H1 (cell line): Measurements from ENCODE around the gene OAT. TPM values are rescaled to one million over a fixed set of nuclear protein-coding genes. Genes with fewer than 3 reads are reported as not detected.

Source experiments
- CTCF ChIA-PET: fragments of 300-600 bp; sonication (Branson Sonifier 250); formaldehyde crosslinking; loops from one replicate; lab custom pipeline; 2021; ENCODE audit not compliant: partially characterized antibody; lab: Charles Lee
- POLR2A ChIA-PET: fragments of 300-600 bp; sonication (Branson Sonifier 250); formaldehyde crosslinking; loops from one replicate; lab custom pipeline; 2021; ENCODE audit warnings: inconsistent platforms; ENCODE audit not compliant: partially characterized antibody; lab: Charles Lee
- DNase-seq, 2 experiments: peaks; one replicate each; pipeline versions ENCODE4 v3.0.0 to v3.0.0-alpha.2; 2010 to 2022; ENCODE audit warnings: low spot score in 2 of 2, low read depth in 1 of 2, mixed read lengths in 1 of 2
- FAIRE-seq: peaks from 2 replicates; lab custom pipeline; 2011; peaks lifted over from hg19 to GRCh38; lab: Jason Lieb, UNC
- H2AFZ ChIP-seq: 2 replicates; pipeline ENCODE4 v1.8.1; 2012; ENCODE audit warnings: low read length, inconsistent platforms
- H2AK5ac ChIP-seq: 2 replicates; pipeline ENCODE4 v1.6.1; 2013; ENCODE audit warnings: low read depth, low read length
- H2BK120ac ChIP-seq: replicated peaks from 2 replicates; pipeline ENCODE3; 2013; ENCODE audit warnings: low read depth, low read length, inconsistent platforms
- H2BK12ac ChIP-seq: 2 replicates; pipeline ENCODE4 v1.6.1; 2013; ENCODE audit warnings: low read depth, low read length
- H2BK15ac ChIP-seq: 2 replicates; pipeline ENCODE4 v1.6.1; 2013; ENCODE audit warnings: low read length
- H2BK20ac ChIP-seq: 2 replicates; pipeline ENCODE4 v1.6.1; 2013; ENCODE audit warnings: low read length
- H2BK5ac ChIP-seq: 2 replicates; pipeline ENCODE4 v1.6.1; 2013; ENCODE audit warnings: low read depth, low read length
- H3K14ac ChIP-seq: 2 replicates; pipeline ENCODE4 v1.6.1; 2013; ENCODE audit warnings: inconsistent platforms; ENCODE audit not compliant: insufficient read length
- H3K18ac ChIP-seq: 2 replicates; pipeline ENCODE4 v1.6.1; 2013; ENCODE audit warnings: low read length; ENCODE audit errors: extremely low read depth
- H3K23ac ChIP-seq: 2 replicates; pipeline ENCODE4 v1.6.1; 2013; ENCODE audit warnings: inconsistent platforms; ENCODE audit not compliant: insufficient read length
- H3K23me2 ChIP-seq: 2 replicates; pipeline ENCODE4 v1.6.1; 2013; ENCODE audit warnings: low read depth, low read length
- H3K27ac ChIP-seq: 2 replicates; pipeline ENCODE4 v1.6.1; 2011; ENCODE audit warnings: low read depth, low read length, inconsistent platforms
- H3K27me3 ChIP-seq, 4 experiments: replicated peaks in 1 of 4; 1 replicate in 1 of 4; 2 replicates in 3 of 4; pipeline versions ENCODE4 v1.6.1 to v1.8.1; 2011 to 2013; ENCODE audit warnings: low read length in 3 of 4, mild to moderate bottlenecking in 3 of 4, inconsistent platforms in 2 of 4, mixed read lengths in 2 of 4, moderate library complexity in 1 of 4; ENCODE audit not compliant: control insufficient read depth in 3 of 4, insufficient read depth in 3 of 4; ENCODE audit errors: extremely low read depth in 1 of 4
- H3K36me3 ChIP-seq, 4 experiments: 2 replicates each; pipeline versions ENCODE4 v1.6.1 to v1.8.1; 2011 to 2013; ENCODE audit warnings: mild to moderate bottlenecking in 4 of 4, low read length in 3 of 4, moderate library complexity in 2 of 4, control low read depth in 1 of 4, inconsistent platforms in 1 of 4; ENCODE audit not compliant: insufficient read depth in 4 of 4, control insufficient read depth in 2 of 4
- H3K4ac ChIP-seq: replicated peaks from 2 replicates; pipeline ENCODE3; 2013; ENCODE audit warnings: low read length, low read depth, mixed read lengths, inconsistent platforms; ENCODE audit not compliant: insufficient read length
- H3K4me1 ChIP-seq, 4 experiments: replicated peaks in 1 of 4; 1 replicate in 1 of 4; 2 replicates in 3 of 4; pipeline versions ENCODE4 v1.6.1 to v1.8.1; 2011 to 2013; ENCODE audit warnings: low read length in 3 of 4, inconsistent platforms in 2 of 4, mixed read lengths in 1 of 4; ENCODE audit not compliant: insufficient read depth in 4 of 4, control insufficient read depth in 3 of 4
- H3K4me2 ChIP-seq, 2 experiments: 2 replicates each; pipeline versions ENCODE4 v1.6.1 to v1.8.1; 2011 to 2013; ENCODE audit warnings: low read depth in 2 of 2, low read length in 2 of 2, control low read depth in 1 of 2, inconsistent platforms in 1 of 2, mild to moderate bottlenecking in 1 of 2; ENCODE audit not compliant: insufficient read depth in 1 of 2
- H3K4me3 ChIP-seq, 4 experiments: fragments of 200-600, 300-600 bp in 1 of 4; sonication (generic), shearing (Covaris generic), sonication (Bioruptor Twin) in 1 of 4; 2 replicates each; pipeline versions ENCODE4 v1.5.1 to v1.8.1; 2011 to 2016; ENCODE audit warnings: low read length in 4 of 4, low read depth in 3 of 4, control low read depth in 2 of 4, inconsistent platforms in 2 of 4, mild to moderate bottlenecking in 2 of 4, mixed read lengths in 1 of 4, moderate library complexity in 1 of 4; ENCODE audit not compliant: insufficient read depth in 2 of 4; ENCODE audit errors: extremely low read depth in 1 of 4
- H3K56ac ChIP-seq: replicated peaks from 2 replicates; pipeline ENCODE3; 2013; ENCODE audit warnings: low read depth, mild to moderate bottlenecking, mixed read lengths, low read length, inconsistent platforms; ENCODE audit not compliant: insufficient read length
- H3K79me1 ChIP-seq: 2 replicates; pipeline ENCODE4 v1.6.1; 2013; ENCODE audit warnings: low read depth, low read length, control low read depth
- H3K79me2 ChIP-seq, 2 experiments: 2 replicates each; pipeline versions ENCODE4 v1.6.1 to v1.8.1; 2012 to 2013; ENCODE audit warnings: low read length in 2 of 2, mild to moderate bottlenecking in 2 of 2, inconsistent platforms in 1 of 2; ENCODE audit not compliant: insufficient read depth in 2 of 2, control insufficient read depth in 1 of 2
- H3K9ac ChIP-seq, 4 experiments: replicated peaks in 1 of 4; 1 replicate in 1 of 4; 2 replicates in 3 of 4; pipeline versions ENCODE4 v1.6.1 to v1.8.1; 2011 to 2013; ENCODE audit warnings: low read depth in 3 of 4, low read length in 3 of 4, control low read depth in 2 of 4, mild to moderate bottlenecking in 2 of 4, moderate library complexity in 2 of 4, inconsistent platforms in 1 of 4; ENCODE audit errors: extremely low read depth in 1 of 4
- H3K9me3 ChIP-seq, 2 experiments: 2 replicates each; pipeline versions ENCODE4 v1.6.1 to v1.8.1; 2012 to 2013; ENCODE audit warnings: mild to moderate bottlenecking in 2 of 2, moderate library complexity in 2 of 2, control low read depth in 1 of 2, inconsistent platforms in 1 of 2, low read depth in 1 of 2, low read length in 1 of 2, mixed read lengths in 1 of 2; ENCODE audit not compliant: insufficient read depth in 2 of 2
- H4K20me1 ChIP-seq, 2 experiments: replicated peaks in 1 of 2; 2 replicates each; pipeline versions ENCODE3 to v1.8.1; 2011 to 2013; ENCODE audit warnings: inconsistent platforms in 2 of 2, low read length in 2 of 2, mild to moderate bottlenecking in 1 of 2; ENCODE audit not compliant: insufficient read depth in 2 of 2, control insufficient read depth in 1 of 2
- H4K5ac ChIP-seq: 2 replicates; pipeline ENCODE4 v1.6.1; 2013; ENCODE audit warnings: low read length, low read depth, mixed read lengths, inconsistent platforms; ENCODE audit not compliant: insufficient read length
- H4K8ac ChIP-seq: 2 replicates; pipeline ENCODE4 v1.8.0; 2013; ENCODE audit warnings: mild to moderate bottlenecking, moderate library complexity, low read length, inconsistent platforms; ENCODE audit not compliant: insufficient read depth; ENCODE audit errors: extremely low read depth
- H4K91ac ChIP-seq: replicated peaks from 2 replicates; pipeline ENCODE3; 2013; ENCODE audit warnings: low read length, mixed read lengths, inconsistent platforms; ENCODE audit not compliant: insufficient read length
- ATF2 ChIP-seq: IDR thresholded peaks from 2 replicates; pipeline ENCODE4 v1.6.1; 2012; ENCODE audit warnings: low read length, inconsistent platforms
- BACH1 ChIP-seq: IDR thresholded peaks from 2 replicates; pipeline ENCODE4 v1.6.1; 2012; ENCODE audit warnings: low read length, improper control_type of control experiment
- CBX8 ChIP-seq: fragments of 300-800, 300-1000 bp; sonication (generic); IDR thresholded peaks from 2 replicates; pipeline ENCODE4 v1.7.1; 2016; ENCODE audit warnings: low read depth, low read length, borderline replicate concordance
- HDAC6 ChIP-seq: IDR thresholded peaks from one replicate; pipeline ENCODE4 v1.7.1; 2012; ENCODE audit warnings: low read depth, mild to moderate bottlenecking, inconsistent platforms, low read length, moderate library complexity
- JUN ChIP-seq: IDR thresholded peaks from 2 replicates; pipeline ENCODE4 v1.6.1; 2011; ENCODE audit warnings: low read depth, mild to moderate bottlenecking, improper control_type of control experiment, low read length
- JUND ChIP-seq: IDR thresholded peaks from 2 replicates; pipeline ENCODE4 v1.6.1; 2011; ENCODE audit warnings: mild to moderate bottlenecking, improper control_type of control experiment, low read length
- POLR2A ChIP-seq, 2 experiments: IDR thresholded peaks; 1 replicate in 1 of 2; 2 replicates in 1 of 2; pipeline ENCODE4 v1.6.1; 2011; ENCODE audit warnings: low read depth in 2 of 2, low read length in 2 of 2, mild to moderate bottlenecking in 2 of 2; ENCODE audit errors: control extremely low read depth in 1 of 2
- POU5F1 ChIP-seq: IDR thresholded peaks from 2 replicates; pipeline ENCODE4 v1.6.1; 2011; ENCODE audit warnings: low read depth, mild to moderate bottlenecking, low read length, moderate library complexity
- RXRA ChIP-seq: IDR thresholded peaks from 2 replicates; pipeline ENCODE4 v1.6.1; 2011; ENCODE audit warnings: low read depth, mild to moderate bottlenecking, low read length, moderate library complexity; ENCODE audit not compliant: insufficient read depth
- SAP30 ChIP-seq: fragments of 300-600 bp; sonication (generic); IDR thresholded peaks from 2 replicates; pipeline ENCODE4 v1.7.1; 2012; ENCODE audit warnings: low read length, moderate library complexity, mild to moderate bottlenecking, inconsistent platforms; ENCODE audit not compliant: insufficient read depth, insufficient replicate concordance
- SIRT6 ChIP-seq: IDR thresholded peaks from one replicate; pipeline ENCODE4 v1.7.1; 2012; ENCODE audit warnings: low read length, inconsistent platforms
- SP2 ChIP-seq: IDR thresholded peaks from 2 replicates; pipeline ENCODE4 v1.6.1; 2012; ENCODE audit warnings: mild to moderate bottlenecking, low read length, inconsistent platforms
- YY1 ChIP-seq: IDR thresholded peaks from 2 replicates; pipeline ENCODE4 v1.6.1; 2011; ENCODE audit warnings: low read depth, mild to moderate bottlenecking, low read length
- WGBS, 2 experiments: shearing (Covaris generic) in 1 of 2; methylation state at CpG; one replicate each; pipeline versions ENCODE4 v1.1.6 to v1.1.7; 2013 to 2015; ENCODE audit warnings: low lambda C conversion rate in 2 of 2, mixed read lengths in 2 of 2, inconsistent platforms in 1 of 2, low coverage in 1 of 2, missing lambda C conversion rate in 1 of 2; ENCODE audit not compliant: insufficient replicate concordance in 2 of 2, insufficient coverage in 1 of 2, insufficient read length in 1 of 2; ENCODE audit errors: extremely low coverage in 1 of 2, missing lambda C conversion rate in 1 of 2; 5-methylcytosine and 5-hydroxymethylcytosine counted together
- polyA plus RNA-seq, 7 experiments: library from polyadenylated mRNA; depleted of rRNA in 3 of 7; stranded (reverse) in 5 of 7; unstranded in 2 of 7; fragments of >200 nt in 5 of 7; fragments of 200-250 nt in 2 of 7; gene quantifications; 1 replicate in 5 of 7; 2 replicates in 1 of 7; 4 replicates in 1 of 7; pipeline versions ENCODE4 v1.2.1 to v1.2.3, GENCODE V29; 2011 to 2013; ENCODE audit warnings: missing spikeins in 2 of 7, mixed read lengths in 2 of 7
- total RNA-seq: library from RNA; stranded (reverse); fragmentation: NEBNext Ultra II Directional; extraction: Animal tissue kit (Norgen Biotek cat#: 25700); gene quantifications from 2 replicates; pipeline ENCODE4 v1.2.1, GENCODE V29; 2021

The OAT gene
- total and polyA plus RNA-seq, 2 of the 8 experiments (the other 6 are each of a cell fraction or from before 2014, with no cell fraction given) = 67.8 to 121 TPM

GRCh38 chr10:124458889-124459288 lies 40.2 kb upstream of the OAT start:
- no peak overlapping the region for H4K5ac ChIP-seq
- peaks cover 7 to 32% (median 21%) of the 10 kb centered on the region in 4 experiments; a peak in 6 of 7 replicates for H3K4me1 ChIP-seq
- H3K23ac ChIP-seq = no peak overlapping the region
- no peak overlapping the region for H3K4ac ChIP-seq
- H2BK5ac ChIP-seq = no peak overlapping the region; the same call in 1 of the 2 replicates
- no peak overlapping the region for H3K4me2 ChIP-seq
- H3K18ac ChIP-seq = no peak overlapping the region
- no peaks in the 10 kb centered on the region for H3K79me1 ChIP-seq
- ChIA-PET POLR2A (interaction anchor here (1.0 to 5.4 kb wide), 3 partner anchors 8 to 46 kb away, joined by 3 to 36 read pairs (median 6); partner anchors contain the start of gene NKX1-2), CTCF (interaction anchor here (0.8 to 1.6 kb wide), 3 partner anchors 13 to 72 kb away, joined by 3 to 5 read pairs (median 4); no protein-coding TSS in a partner anchor)
- no peak overlapping the region for H4K91ac ChIP-seq
- H3K14ac ChIP-seq = no peak overlapping the region
- H3K9me3 ChIP-seq = no peaks in the 10 kb centered on the region
- peaks cover 3% of the 10 kb centered on the region for H3K23me2 ChIP-seq
- H2AK5ac ChIP-seq = peak overlapping the region; percentile 33; the same call in 1 of the 2 replicates
- 0 out of 2 replicates have a peak overlapping the region, but pooled peaks have one; percentile 5 for H2BK15ac ChIP-seq
- H2BK120ac ChIP-seq = peak overlapping the region; percentile 60
- H3K79me2 ChIP-seq = no peaks in the 10 kb centered on the region
- H3K9ac ChIP-seq = no peak overlapping the region
- no peak overlapping the region for H4K8ac ChIP-seq
- WGBS, 2 experiments = 81% methylated on average over 2 of the region's 2 CpGs; no CpG with 5 or more reads in 1 of the 2 experiments
- H3K4me3 ChIP-seq = no peak overlapping the region
- H3K27ac ChIP-seq = no peak overlapping the region
- DNase-seq = no peak
- H4K20me1 ChIP-seq = peaks cover 0 to under 1% of the 10 kb centered on the region in 2 experiments
- H2BK20ac ChIP-seq = no peak overlapping the region; the same call in 1 of the 2 replicates
- H2AFZ ChIP-seq = no peak overlapping the region
- H3K27me3 ChIP-seq = peaks cover 0 to 3% (median 0%) of the 10 kb centered on the region in 4 experiments; a peak in 2 of 7 replicates
- H3K36me3 ChIP-seq = no peaks in the 10 kb centered on the region
- peak overlapping the region; percentile 89; the same call in 1 of the 2 replicates for H2BK12ac ChIP-seq
- no peak for FAIRE-seq
- no peak overlapping the region for H3K56ac ChIP-seq
- TF ChIP-seq SP2 (no peak), BACH1 (no peak), POLR2A (IDR thresholded peaks at IDR 0.05; ENCODE audit: control extremely low read depth in 1 of 2, low read depth in 2 of 2, low read length in 2 of 2) (no peak), YY1 (no peak), JUN (no peak), SIRT6 (no peak), POU5F1 (no peak), JUND (no peak), SAP30 (no peak), RXRA (no peak), HDAC6 (no peak), CBX8 (no peak), ATF2 (no peak)
